Nephron progenitor cell (in vitro differentiated cells): ENCODE measurements around the gene SLC66A2.

ENCODE experiments used
- DNase-seq: peaks from one replicate; pipeline ENCODE4 v3.0.0; 2021
- H3K27ac Mint-ChIP-seq: 2 replicates; pipeline ENCODE4 v1.8.0; 2021; ENCODE audit warnings: mild to moderate bottlenecking, moderate library complexity, mixed read lengths
- H3K27me3 Mint-ChIP-seq: 2 replicates; pipeline ENCODE4 v1.8.0; 2021; ENCODE audit warnings: mild to moderate bottlenecking, low read depth, mixed read lengths; ENCODE audit not compliant: poor library complexity
- H3K36me3 Mint-ChIP-seq: 2 replicates; pipeline ENCODE4 v1.8.0; 2021; ENCODE audit warnings: low read depth, mixed read lengths
- H3K4me1 Mint-ChIP-seq: 2 replicates; pipeline ENCODE4 v1.8.0; 2021; ENCODE audit warnings: mixed read lengths
- H3K4me3 Mint-ChIP-seq: 2 replicates; pipeline ENCODE4 v1.8.0; 2021; ENCODE audit warnings: mild to moderate bottlenecking, moderate library complexity, mixed read lengths
- H3K9me3 Mint-ChIP-seq: 2 replicates; pipeline ENCODE4 v1.8.0; 2021; ENCODE audit warnings: mild to moderate bottlenecking, moderate library complexity, mixed read lengths
- CTCF ChIP-seq: fragments of 200-600 bp; sonication (generic); IDR thresholded peaks from 2 replicates; pipeline ENCODE4 v1.5.0; 2021; ENCODE audit warnings: antibody characterized with exemption

SLC66A2 gene

GRCh38 chr18:79934311-79935097 lies 16.9 kb downstream of the SLC66A2 start:
- Mint-ChIP-seq H3K27ac (no peak overlapping the region), H3K36me3 (peaks cover 96% of the 10 kb centered on the region), H3K4me3 (no peak overlapping the region), H3K4me1 (peaks cover 12% of the 10 kb centered on the region), H3K27me3 (no peaks in the 10 kb centered on the region), H3K9me3 (peaks cover 80% of the 10 kb centered on the region)
- TF ChIP-seq CTCF, result no peak
- DNase-seq, result no peak

- Mint-ChIP-seq H3K27me3 (no peaks in the 10 kb centered on the region), H3K4me1 (peaks cover 12% of the 10 kb centered on the region), H3K4me3 (no peak overlapping the region), H3K27ac (no peak overlapping the region), H3K9me3 (peaks cover 87% of the 10 kb centered on the region), H3K36me3 (peaks cover 96% of the 10 kb centered on the region)
- no peak for DNase-seq
- no peak for TF ChIP-seq CTCF
These were observed 17.7 kb downstream of the SLC66A2 start for GRCh38 chr18:79933765-79934164.

GRCh38 chr18:79932907-79933306 lies 18.5 kb downstream of the SLC66A2 start:
- Mint-ChIP-seq H3K36me3 (peaks cover 99% of the 10 kb centered on the region), H3K4me3 (no peak overlapping the region), H3K9me3 (peaks cover 93% of the 10 kb centered on the region)

GRCh38 chr18:79931475-79931874 lies 20.0 kb downstream of the SLC66A2 start:
- Mint-ChIP-seq H3K27me3 (no peaks in the 10 kb centered on the region), H3K4me1 (peaks cover 12% of the 10 kb centered on the region), H3K4me3 (no peak overlapping the region), H3K27ac (no peak overlapping the region), H3K36me3 (peaks cover 98% of the 10 kb centered on the region), H3K9me3 (peaks cover 80% of the 10 kb centered on the region)
- no peak for TF ChIP-seq CTCF
- no peak for DNase-seq

More at GRCh38 chr18:79932907-79933306, 18.5 kb downstream of the SLC66A2 start:
- Mint-ChIP-seq H3K27ac (no peak overlapping the region), H3K4me1 (peaks cover 12% of the 10 kb centered on the region), H3K27me3 (no peaks in the 10 kb centered on the region)
- no peak for TF ChIP-seq CTCF
- DNase-seq, result no peak

- peaks cover 69% of the 10 kb centered on the region for H3K9me3 Mint-ChIP-seq
- TF ChIP-seq CTCF, result no peak
- DNase-seq, result no peak
- peaks cover 97% of the 10 kb centered on the region for H3K36me3 Mint-ChIP-seq
- H3K4me1 Mint-ChIP-seq, result peaks cover 20% of the 10 kb centered on the region
- H3K27me3 Mint-ChIP-seq, result no peaks in the 10 kb centered on the region
- H3K4me3 Mint-ChIP-seq, result no peak overlapping the region
- no peak overlapping the region for H3K27ac Mint-ChIP-seq
These were observed 21.3 kb downstream of the SLC66A2 start for GRCh38 chr18:79930020-79930642.
